IMR-90 (cell line): Measurements from ENCODE around the gene SRPRB. TPM values are rescaled to one million over a fixed set of nuclear protein-coding genes. Genes with fewer than 3 reads are reported as not detected.
A peak's percentile ranks its signal among the peaks of the same experiment; 100 is the strongest.

Experiments used
- ATAC-seq: fragments of 200-7000 bp; cut with Tn5 transposase; 2 replicates; pipeline ENCODE4 v1.9.1; 2020; ENCODE audit warnings: low read depth, mild to moderate bottlenecking, moderate library complexity
- BruUV-seq: library from RNA; stranded (reverse); fragments of 400-500 nt; replicated peaks from 2 replicates; lab custom pipeline; 2021; lab: Mats Ljungman, UMichigan
- CTCF ChIA-PET: fragments of 300-600 bp; formaldehyde crosslinking; extraction: SDS; loops from one replicate; lab custom pipeline; 2021; ENCODE audit warnings: antibody characterized with exemption; lab: Yijun Ruan, JAX
- POLR2A ChIA-PET: fragments of 300-600 bp; sonication (Branson Sonifier 250); formaldehyde crosslinking; loops from one replicate; lab custom pipeline; 2022; ENCODE audit warnings: antibody characterized with exemption; ENCODE audit not compliant: unreplicated experiment; lab: Charles Lee
- DNase-seq: peaks from one replicate; pipeline ENCODE4 v3.0.0; 2013
- H2AFZ ChIP-seq: replicated peaks from 2 replicates; pipeline ENCODE3; 2013; ENCODE audit warnings: low read length, mild to moderate bottlenecking; ENCODE audit not compliant: poor library complexity
- H2AK5ac ChIP-seq: 2 replicates; pipeline ENCODE4 v1.6.1; 2013; ENCODE audit warnings: low read depth, low read length, inconsistent platforms
- H2AK9ac ChIP-seq: replicated peaks from 2 replicates; pipeline ENCODE3; 2013; ENCODE audit warnings: mild to moderate bottlenecking, low read depth, low read length, moderate library complexity; ENCODE audit not compliant: poor library complexity
- H2BK120ac ChIP-seq: 2 replicates; pipeline ENCODE4 v1.6.1; 2013; ENCODE audit warnings: low read depth, low read length, inconsistent platforms
- H2BK15ac ChIP-seq: 3 replicates; pipeline ENCODE4 v1.6.1; 2013; ENCODE audit warnings: low read depth, low read length, inconsistent platforms
- H2BK20ac ChIP-seq: 2 replicates; pipeline ENCODE4 v1.6.1; 2013; ENCODE audit warnings: low read depth, mild to moderate bottlenecking, inconsistent platforms, low read length, moderate library complexity
- H2BK5ac ChIP-seq: 2 replicates; pipeline ENCODE4 v1.6.1; 2013; ENCODE audit warnings: mild to moderate bottlenecking, low read depth, low read length, inconsistent platforms; ENCODE audit not compliant: poor library complexity, severe bottlenecking
- H3K14ac ChIP-seq: replicated peaks from 2 replicates; pipeline ENCODE4 v1.6.1; 2013; ENCODE audit warnings: low read depth, low read length, inconsistent platforms
- H3K18ac ChIP-seq: 2 replicates; pipeline ENCODE4 v1.6.1; 2013; ENCODE audit warnings: low read depth, low read length, control low read depth
- H3K23ac ChIP-seq: 2 replicates; pipeline ENCODE4 v1.6.1; 2013; ENCODE audit warnings: low read depth, low read length, inconsistent platforms
- H3K27ac ChIP-seq: 2 replicates; pipeline ENCODE4 v1.5.1; 2013; ENCODE audit warnings: mild to moderate bottlenecking, control low read depth, low read length; ENCODE audit not compliant: insufficient read depth
- H3K27me3 ChIP-seq: 2 replicates; pipeline ENCODE4 v1.6.1; 2013; ENCODE audit warnings: low read length; ENCODE audit not compliant: control insufficient read depth, insufficient read depth
- H3K36me3 ChIP-seq: 2 replicates; pipeline ENCODE4 v1.6.1; 2013; ENCODE audit warnings: low read length, mixed read lengths; ENCODE audit not compliant: control insufficient read depth, insufficient read depth
- H3K4ac ChIP-seq: 2 replicates; pipeline ENCODE4 v1.6.1; 2013; ENCODE audit warnings: low read depth, low read length, inconsistent platforms
- H3K4me1 ChIP-seq: 2 replicates; pipeline ENCODE4 v1.6.1; 2013; ENCODE audit warnings: low read length, mixed read lengths; ENCODE audit not compliant: control insufficient read depth, insufficient read depth
- H3K4me2 ChIP-seq: 2 replicates; pipeline ENCODE4 v1.6.1; 2013; ENCODE audit warnings: low read depth, mild to moderate bottlenecking, control low read depth, low read length, moderate library complexity
- H3K4me3 ChIP-seq: 2 replicates; pipeline ENCODE4 v1.5.1; 2013; ENCODE audit warnings: low read depth, mild to moderate bottlenecking, control low read depth, low read length, moderate library complexity; ENCODE audit not compliant: insufficient read depth
- H3K56ac ChIP-seq: 2 replicates; pipeline ENCODE4 v1.6.1; 2013; ENCODE audit warnings: low read length, inconsistent platforms; ENCODE audit not compliant: insufficient read depth; ENCODE audit errors: extremely low read depth
- H3K79me1 ChIP-seq, 2 experiments: 2 replicates each; pipeline ENCODE4 v1.6.1; 2013; ENCODE audit warnings: low read length in 2 of 2, inconsistent platforms in 1 of 2, low read depth in 1 of 2
- H3K9ac ChIP-seq: 2 replicates; pipeline ENCODE4 v1.6.1; 2013; ENCODE audit warnings: low read depth, low read length, control low read depth
- H3K9me1 ChIP-seq: 2 replicates; pipeline ENCODE4 v1.6.1; 2013; ENCODE audit warnings: low read length, inconsistent platforms; ENCODE audit not compliant: insufficient read depth
- H3K9me3 ChIP-seq: 2 replicates; pipeline ENCODE4 v1.6.1; 2013; ENCODE audit warnings: low read length; ENCODE audit not compliant: control insufficient read depth, insufficient read depth
- H4K20me1 ChIP-seq: 2 replicates; pipeline ENCODE4 v1.6.1; 2013; ENCODE audit warnings: low read length, inconsistent platforms; ENCODE audit not compliant: insufficient read depth
- H4K5ac ChIP-seq: 2 replicates; pipeline ENCODE4 v1.6.1; 2013; ENCODE audit warnings: mild to moderate bottlenecking, low read depth, low read length, control low read depth
- H4K8ac ChIP-seq, 2 experiments: 2 replicates each; pipeline ENCODE4 v1.6.1; 2013; ENCODE audit warnings: low read depth in 2 of 2, low read length in 2 of 2, control low read depth in 1 of 2, inconsistent platforms in 1 of 2
- H4K91ac ChIP-seq: 2 replicates; pipeline ENCODE4 v1.6.1; 2013; ENCODE audit warnings: low read depth, low read length, inconsistent platforms; ENCODE audit not compliant: insufficient read depth
- BHLHE40 ChIP-seq: fragments of 150-350 bp; IDR thresholded peaks from 2 replicates; pipeline ENCODE4 v1.6.1; 2016; ENCODE audit warnings: mild to moderate bottlenecking, low read depth, low read length
- CEBPB ChIP-seq: IDR thresholded peaks from 2 replicates; pipeline ENCODE4 v1.6.1; 2012; ENCODE audit warnings: low read depth, low read length, improper control_type of control experiment
- CHD1 ChIP-seq: IDR thresholded peaks from 2 replicates; pipeline ENCODE4 v1.6.1; 2012; ENCODE audit warnings: low read depth, low read length, improper control_type of control experiment
- FOS ChIP-seq: fragments of 150-350 bp; IDR thresholded peaks from 2 replicates; pipeline ENCODE4 v1.6.1; 2016; ENCODE audit warnings: low read depth, low read length
- MAFK ChIP-seq: IDR thresholded peaks from 2 replicates; pipeline ENCODE4 v1.6.1; 2012; ENCODE audit warnings: low read depth, low read length, improper control_type of control experiment
- MAZ ChIP-seq: IDR thresholded peaks from 2 replicates; pipeline ENCODE4 v1.6.1; 2012; ENCODE audit warnings: low read depth, mild to moderate bottlenecking, low read length, improper control_type of control experiment, moderate library complexity, borderline replicate concordance
- MXI1 ChIP-seq: IDR thresholded peaks from 2 replicates; pipeline ENCODE4 v1.6.1; 2012; ENCODE audit warnings: low read depth, mild to moderate bottlenecking, low read length, moderate library complexity, borderline replicate concordance
- NFE2L2 ChIP-seq: fragments of 150-350 bp; IDR thresholded peaks from 2 replicates; pipeline ENCODE4 v1.6.1; 2016; ENCODE audit warnings: low read depth, mild to moderate bottlenecking, low read length
- POLR2A ChIP-seq: IDR thresholded peaks from 2 replicates; pipeline ENCODE4 v1.6.1; 2012; ENCODE audit warnings: mild to moderate bottlenecking, low read depth, low read length
- RAD21 ChIP-seq: IDR thresholded peaks from 2 replicates; pipeline ENCODE4 v1.6.1; 2012; ENCODE audit warnings: low read length, improper control_type of control experiment
- RCOR1 ChIP-seq: IDR thresholded peaks from 2 replicates; pipeline ENCODE4 v1.6.1; 2012; ENCODE audit warnings: mild to moderate bottlenecking, low read length, improper control_type of control experiment; ENCODE audit not compliant: insufficient replicate concordance
- RFX5 ChIP-seq: IDR thresholded peaks from 2 replicates; pipeline ENCODE4 v1.8.0; 2012; ENCODE audit warnings: low read depth, mild to moderate bottlenecking, low read length, moderate library complexity
- SMC3 ChIP-seq: fragments of 150-350 bp; IDR thresholded peaks from 2 replicates; pipeline ENCODE4 v1.6.1; 2016; ENCODE audit warnings: low read depth, mild to moderate bottlenecking, antibody characterized with exemption, low read length, moderate library complexity
- WGBS, 2 experiments: methylation state at CpG; one replicate each; pipeline versions ENCODE4 v1.1.5 to v1.1.7; 2013; ENCODE audit warnings: missing lambda C conversion rate in 2 of 2; ENCODE audit not compliant: insufficient read length in 1 of 2; ENCODE audit errors: extremely low coverage in 2 of 2; 5-methylcytosine and 5-hydroxymethylcytosine counted together
- dilution Hi-C: fragments of 300-500 bp; cut with HindIII; formaldehyde crosslinking; loops from one replicate; pipeline ENCODE4 v1.14.3; 2018; ENCODE audit warnings: low sequenced_read_pairs; ENCODE audit not compliant: unreplicated experiment
- in situ Hi-C: fragments of 300-500 bp; cut with MboI; formaldehyde crosslinking; loops from 3 replicates; pipeline ENCODE4 v1.14.3; 2019; ENCODE audit warnings: low sequenced_read_pairs, inconsistent platforms, mixed read lengths
- intact Hi-C: fragments of 100-400 bp; cut with micrococcal nuclease; formaldehyde crosslinking; loops from 2 replicates; pipeline ENCODE4 v1.10.0; 2022
- polyA plus RNA-seq, 3 experiments: library from polyadenylated mRNA; depleted of rRNA; stranded (reverse); fragments of >200 nt; gene quantifications; 2 replicates each; pipeline ENCODE4 v1.2.3, GENCODE V29; 2012; ENCODE audit warnings: low replicate concordance in 1 of 3
- total RNA-seq: library from RNA; depleted of rRNA; stranded (reverse); fragments of >200 nt; gene quantifications from 2 replicates; pipeline ENCODE4 v1.2.3, GENCODE V29; 2012
- TF ChIP-seq, protein P1 (sequence below): fragments of 150-350 bp; IDR thresholded peaks from 2 replicates; pipeline ENCODE4 v1.6.1; 2017; ENCODE audit warnings: mild to moderate bottlenecking, antibody characterized with exemption, low read length, low read depth
- TF ChIP-seq, protein P2 (sequence below): conservative IDR thresholded peaks from 2 replicates; pipeline ENCODE4 v1.5.1; 2012; ENCODE audit warnings: mild to moderate bottlenecking, low read depth, low read length, improper control_type of control experiment
- TF ChIP-seq, protein P3 (sequence below): fragments of 150-350 bp; IDR thresholded peaks from 2 replicates; pipeline ENCODE4 v1.6.1; 2016; ENCODE audit warnings: low read depth, mild to moderate bottlenecking, low read length, moderate library complexity, borderline replicate concordance

The SRPRB gene
- total and polyA plus RNA-seq, 2 of the 4 experiments (the other 2 are of a cell fraction) = 28.8 to 131 TPM

DNA sequence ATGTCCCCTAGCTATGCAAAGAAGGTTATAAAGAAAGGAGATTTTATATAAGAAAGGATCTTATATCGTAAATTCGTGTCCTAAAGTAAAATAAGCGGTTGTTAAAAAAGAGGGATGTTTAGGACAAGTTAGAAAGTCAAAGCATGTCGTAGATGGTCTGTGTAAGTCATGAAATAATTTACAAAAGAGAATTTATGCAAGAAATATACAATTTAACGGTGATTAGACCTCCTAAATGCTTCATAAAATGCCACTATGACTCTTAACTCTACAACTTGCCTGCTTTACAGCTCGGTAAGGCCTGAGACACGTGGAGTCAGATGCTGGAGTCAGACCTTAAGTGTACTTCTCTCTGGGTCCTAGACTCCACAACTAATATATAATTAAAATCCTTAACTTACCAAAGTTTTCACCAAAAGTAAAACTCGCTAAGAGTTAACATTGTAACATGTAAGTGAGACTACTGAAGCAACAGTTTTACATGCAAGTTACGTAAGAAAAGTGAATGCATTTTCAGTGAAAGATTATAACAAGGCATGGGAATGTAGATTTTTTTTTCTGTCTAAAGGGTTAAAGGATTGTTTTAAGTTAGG lies 13.3 kb upstream of the SRPRB start:
- H2AK5ac ChIP-seq = no peak overlapping the region
- H3K36me3 ChIP-seq = no peaks in the 10 kb centered on the region
- H3K56ac ChIP-seq = no peak overlapping the region
- H4K91ac ChIP-seq = no peak overlapping the region
- POLR2A ChIA-PET = no interaction called here
- H3K4ac ChIP-seq = no peak overlapping the region
- H4K20me1 ChIP-seq = no peaks in the 10 kb centered on the region
- no peak overlapping the region for H2BK15ac ChIP-seq
- TF ChIP-seq SMC3 = no peak
- TF ChIP-seq FOS = no peak
- no peak for TF ChIP-seq BHLHE40
- TF ChIP-seq, protein P1, sequence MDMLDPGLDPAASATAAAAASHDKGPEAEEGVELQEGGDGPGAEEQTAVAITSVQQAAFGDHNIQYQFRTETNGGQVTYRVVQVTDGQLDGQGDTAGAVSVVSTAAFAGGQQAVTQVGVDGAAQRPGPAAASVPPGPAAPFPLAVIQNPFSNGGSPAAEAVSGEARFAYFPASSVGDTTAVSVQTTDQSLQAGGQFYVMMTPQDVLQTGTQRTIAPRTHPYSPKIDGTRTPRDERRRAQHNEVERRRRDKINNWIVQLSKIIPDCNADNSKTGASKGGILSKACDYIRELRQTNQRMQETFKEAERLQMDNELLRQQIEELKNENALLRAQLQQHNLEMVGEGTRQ = no peak
- TF ChIP-seq CHD1 = no peak
- TF ChIP-seq RFX5 = no peak
- no peak for TF ChIP-seq MAFK
- TF ChIP-seq, protein P2, sequence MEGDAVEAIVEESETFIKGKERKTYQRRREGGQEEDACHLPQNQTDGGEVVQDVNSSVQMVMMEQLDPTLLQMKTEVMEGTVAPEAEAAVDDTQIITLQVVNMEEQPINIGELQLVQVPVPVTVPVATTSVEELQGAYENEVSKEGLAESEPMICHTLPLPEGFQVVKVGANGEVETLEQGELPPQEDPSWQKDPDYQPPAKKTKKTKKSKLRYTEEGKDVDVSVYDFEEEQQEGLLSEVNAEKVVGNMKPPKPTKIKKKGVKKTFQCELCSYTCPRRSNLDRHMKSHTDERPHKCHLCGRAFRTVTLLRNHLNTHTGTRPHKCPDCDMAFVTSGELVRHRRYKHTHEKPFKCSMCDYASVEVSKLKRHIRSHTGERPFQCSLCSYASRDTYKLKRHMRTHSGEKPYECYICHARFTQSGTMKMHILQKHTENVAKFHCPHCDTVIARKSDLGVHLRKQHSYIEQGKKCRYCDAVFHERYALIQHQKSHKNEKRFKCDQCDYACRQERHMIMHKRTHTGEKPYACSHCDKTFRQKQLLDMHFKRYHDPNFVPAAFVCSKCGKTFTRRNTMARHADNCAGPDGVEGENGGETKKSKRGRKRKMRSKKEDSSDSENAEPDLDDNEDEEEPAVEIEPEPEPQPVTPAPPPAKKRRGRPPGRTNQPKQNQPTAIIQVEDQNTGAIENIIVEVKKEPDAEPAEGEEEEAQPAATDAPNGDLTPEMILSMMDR = no peak
- TF ChIP-seq MAZ = no peak
- no peak for TF ChIP-seq RAD21
- TF ChIP-seq NFE2L2 = no peak
- TF ChIP-seq MXI1 = no peak
- TF ChIP-seq, protein P3, sequence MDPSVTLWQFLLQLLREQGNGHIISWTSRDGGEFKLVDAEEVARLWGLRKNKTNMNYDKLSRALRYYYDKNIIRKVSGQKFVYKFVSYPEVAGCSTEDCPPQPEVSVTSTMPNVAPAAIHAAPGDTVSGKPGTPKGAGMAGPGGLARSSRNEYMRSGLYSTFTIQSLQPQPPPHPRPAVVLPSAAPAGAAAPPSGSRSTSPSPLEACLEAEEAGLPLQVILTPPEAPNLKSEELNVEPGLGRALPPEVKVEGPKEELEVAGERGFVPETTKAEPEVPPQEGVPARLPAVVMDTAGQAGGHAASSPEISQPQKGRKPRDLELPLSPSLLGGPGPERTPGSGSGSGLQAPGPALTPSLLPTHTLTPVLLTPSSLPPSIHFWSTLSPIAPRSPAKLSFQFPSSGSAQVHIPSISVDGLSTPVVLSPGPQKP = no peak
- no peak for TF ChIP-seq CEBPB
- no peak for TF ChIP-seq RCOR1
- TF ChIP-seq POLR2A = no peak
- dilution Hi-C loops = no loop called here
- no peak overlapping the region for H3K14ac ChIP-seq
- ATAC-seq (no peak), DNase-seq (peak; percentile 5)
- in situ Hi-C loops = no loop called here
- no peak overlapping the region for H3K27ac ChIP-seq
- no peak overlapping the region for H2AFZ ChIP-seq
- H4K5ac ChIP-seq = no peak overlapping the region
- intact Hi-C loops = no loop called here
- no peak overlapping the region for H3K23ac ChIP-seq
- 100% methylated on average over 1 of the region's 9 CpGs; no CpG with 5 or more reads in 1 of the 2 experiments for WGBS, 2 experiments
- no peaks in the 10 kb centered on the region for H3K4me1 ChIP-seq
- H2BK5ac ChIP-seq = no peak overlapping the region
- no peak overlapping the region for H2BK120ac ChIP-seq
- H3K9me3 ChIP-seq = peaks cover 4% of the 10 kb centered on the region
- no TSS peak for BruUV-seq
- no peak overlapping the region for H2AK9ac ChIP-seq
- no peaks in the 10 kb centered on the region for H3K27me3 ChIP-seq
- H3K18ac ChIP-seq = no peak overlapping the region
- no peak overlapping the region for H3K4me3 ChIP-seq
- H3K9me1 ChIP-seq = no peaks in the 10 kb centered on the region
- CTCF ChIA-PET = no interaction called here
- H4K8ac ChIP-seq = no peak overlapping the region
- H3K9ac ChIP-seq = no peak overlapping the region
- H2BK20ac ChIP-seq = no peak overlapping the region
- H3K4me2 ChIP-seq = no peak overlapping the region
- no peaks in the 10 kb centered on the region for H3K79me1 ChIP-seq
